Stimulated activated CD4-positive, alpha-beta T cell treated with anti-CD3 and anti-CD28 coated beads, TNF-alpha, amount 100 ng/mL, for 24 hours (primary cell): ENCODE results near the gene PALB2.
"Not testable (repeated sequence)": the region's sequence is repeated elsewhere in the genome, so short reads cannot be mapped to it uniquely, and the experiment has no call there.

Experiments used
- DNase-seq, 3 experiments: peaks; one replicate each; pipeline ENCODE4 v3.0.0-alpha.2; 2020; ENCODE audit warnings: low read depth in 3 of 3

Gene PALB2

DNA sequence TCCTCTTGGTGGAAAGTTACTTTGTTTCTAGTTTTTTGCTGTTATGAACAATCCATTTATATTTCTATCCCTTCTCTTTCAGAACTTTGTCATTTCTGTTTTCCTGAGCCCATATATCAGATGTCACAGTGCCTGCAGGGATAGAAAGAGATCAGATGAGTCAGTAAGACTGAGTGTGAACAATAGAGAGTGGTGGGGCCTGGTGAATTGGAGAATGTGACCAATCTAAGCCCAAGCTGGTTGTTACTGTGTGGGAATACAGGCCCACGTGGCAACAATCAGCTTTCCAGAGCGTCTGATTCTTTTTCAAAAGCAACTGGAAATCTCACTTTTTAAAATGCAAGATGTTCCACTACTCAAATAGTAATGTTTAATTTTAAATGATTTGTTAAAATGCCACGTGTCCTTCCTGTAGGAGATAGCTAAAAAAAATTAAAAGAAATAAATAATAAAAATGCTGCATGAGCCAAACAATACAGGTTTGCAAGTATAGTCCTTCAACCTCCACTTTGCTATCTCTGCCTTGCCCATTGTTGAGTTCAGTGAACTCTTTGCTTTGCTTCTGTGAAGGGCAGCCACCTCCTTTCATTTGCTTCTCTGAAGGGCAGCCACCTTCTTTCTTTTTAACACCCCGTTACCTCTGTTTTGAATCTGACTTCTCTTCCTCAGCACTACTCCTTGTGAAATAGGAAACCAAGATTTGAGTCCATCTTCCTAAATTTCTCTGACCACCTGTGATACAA, 9.7 kb upstream of the PALB2 start:
- no peak for DNase-seq

DNA sequence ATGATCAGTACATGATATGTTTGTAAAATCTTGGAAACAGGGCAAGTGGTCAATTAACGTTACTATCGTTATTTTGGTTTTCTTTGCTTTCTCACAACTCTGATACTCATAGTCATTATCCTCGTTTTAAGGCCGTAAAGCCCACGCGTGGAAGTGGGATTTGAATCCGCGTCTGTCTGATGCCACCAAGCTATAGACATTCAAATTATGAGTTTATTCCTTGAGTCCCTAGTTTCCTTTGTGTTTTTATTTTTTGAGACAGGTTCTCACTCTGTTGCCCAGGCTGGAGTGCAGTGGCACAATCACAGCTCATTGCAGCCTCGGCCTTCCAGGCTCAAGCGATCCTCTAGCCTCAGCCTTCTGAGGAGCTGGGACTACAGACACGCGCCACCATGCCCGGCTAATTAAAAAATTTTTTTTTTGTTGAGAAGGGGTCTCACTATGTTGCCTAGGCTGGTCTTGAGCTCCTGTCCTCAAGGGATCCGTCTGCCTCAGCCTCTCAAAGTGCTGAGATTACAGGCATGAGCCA, 1.2 kb upstream of the PALB2 start:
- DNase-seq = no peak

DNA sequence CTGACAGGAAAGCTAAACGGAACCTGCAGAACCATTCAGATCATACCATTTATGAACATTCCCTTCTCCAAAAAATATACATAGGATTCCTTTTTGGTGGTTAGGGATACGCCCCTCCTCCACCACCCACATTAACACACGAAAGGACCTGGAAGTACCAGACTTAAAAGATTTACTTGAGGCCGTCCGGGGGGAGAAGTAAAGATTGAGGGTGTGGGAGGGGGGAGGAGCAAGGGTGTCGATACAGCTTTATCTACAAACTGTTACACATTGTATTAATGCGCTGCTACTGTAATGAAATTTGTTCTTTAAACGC, 537 bp downstream of the PALB2 start:
- DNase-seq = peak in 1 of 3 experiments; percentile 2

DNA sequence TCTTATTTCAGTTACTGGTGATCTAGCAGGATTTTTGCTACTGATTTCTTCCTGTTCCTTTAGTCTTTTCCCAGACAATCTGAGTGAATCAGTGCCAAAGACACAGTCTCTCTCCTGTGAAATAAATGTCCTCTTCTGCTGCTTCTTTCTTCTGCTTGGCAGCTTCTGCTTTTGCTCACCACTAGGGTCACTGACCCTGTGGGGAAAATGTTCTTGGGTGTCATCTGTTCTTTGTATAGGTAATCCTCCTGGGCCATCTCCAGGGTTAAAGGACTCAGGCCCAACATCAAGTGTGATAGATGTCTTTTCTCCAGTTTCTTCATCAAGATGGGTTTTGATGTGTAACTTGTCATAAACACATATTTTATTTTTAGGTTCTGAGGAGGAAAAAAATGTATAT, 5.2 kb downstream of the PALB2 start:
- no peak for DNase-seq

DNA sequence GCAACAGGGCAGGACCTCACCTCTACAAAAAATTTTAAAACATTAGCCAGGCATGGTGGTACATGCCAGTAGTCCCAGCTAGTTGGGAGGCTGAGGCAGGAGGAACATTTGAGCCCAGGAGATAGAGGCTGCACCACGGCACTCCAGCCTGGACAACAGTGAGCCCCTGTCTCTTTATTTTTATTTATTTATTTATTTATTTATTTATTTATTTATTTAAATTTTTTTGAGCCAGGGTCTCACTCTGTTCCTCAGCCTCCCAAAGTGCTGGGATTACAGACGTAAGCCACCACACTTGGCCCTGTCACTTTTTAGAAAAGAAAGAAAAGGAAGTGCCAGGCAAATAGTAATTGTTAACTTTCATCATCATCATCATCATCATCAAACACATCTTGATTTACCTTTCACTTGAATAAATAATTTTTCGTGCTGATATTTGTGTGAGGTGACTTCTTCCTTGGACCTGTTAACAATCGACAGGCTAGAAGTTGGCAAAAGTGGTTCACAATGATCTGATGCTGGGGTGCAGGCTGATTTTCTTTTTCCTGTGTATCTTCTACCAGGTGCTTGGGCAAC, 6.6 kb downstream of the PALB2 start:
- no peak for DNase-seq

DNA sequence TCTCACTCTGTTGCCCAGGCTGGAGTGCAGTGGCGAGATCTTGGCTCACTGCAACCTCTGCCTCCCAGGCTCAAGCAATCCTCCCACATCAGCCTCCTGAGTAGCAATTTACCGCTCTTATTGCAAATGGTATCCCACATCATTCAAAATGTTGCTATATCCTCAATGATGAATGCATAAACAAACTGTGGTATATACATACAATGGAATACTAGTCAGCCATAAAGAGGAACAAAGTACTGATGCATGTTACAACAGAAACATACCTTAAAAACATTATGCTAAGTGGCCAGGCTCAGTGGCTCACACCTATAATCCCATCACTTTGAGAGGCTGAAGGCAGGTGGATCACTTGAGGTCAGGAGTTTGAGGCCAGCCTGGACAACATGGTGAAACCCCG, 9.2 kb downstream of the PALB2 start:
- DNase-seq = not testable (repeated sequence)

DNA sequence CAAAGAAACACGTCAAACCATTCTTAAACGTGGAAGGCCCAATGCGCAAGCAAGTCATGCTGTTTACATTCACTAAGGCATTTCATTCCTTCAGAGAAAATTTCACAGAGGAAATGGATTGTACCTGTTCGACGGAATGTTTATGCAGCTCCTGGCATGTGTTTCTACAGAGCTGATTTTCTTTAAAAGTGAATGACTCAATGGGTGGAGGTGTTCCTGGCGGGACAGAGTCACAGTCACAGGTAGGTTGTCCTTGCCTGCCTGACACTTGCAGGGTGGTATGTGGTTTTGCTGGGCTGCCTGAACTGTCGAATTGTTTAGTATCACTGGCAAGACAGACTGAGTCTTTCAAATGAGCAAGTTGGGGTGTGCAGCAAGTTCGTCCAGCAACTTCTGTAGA, 11.6 kb downstream of the PALB2 start:
- DNase-seq = no peak

DNA sequence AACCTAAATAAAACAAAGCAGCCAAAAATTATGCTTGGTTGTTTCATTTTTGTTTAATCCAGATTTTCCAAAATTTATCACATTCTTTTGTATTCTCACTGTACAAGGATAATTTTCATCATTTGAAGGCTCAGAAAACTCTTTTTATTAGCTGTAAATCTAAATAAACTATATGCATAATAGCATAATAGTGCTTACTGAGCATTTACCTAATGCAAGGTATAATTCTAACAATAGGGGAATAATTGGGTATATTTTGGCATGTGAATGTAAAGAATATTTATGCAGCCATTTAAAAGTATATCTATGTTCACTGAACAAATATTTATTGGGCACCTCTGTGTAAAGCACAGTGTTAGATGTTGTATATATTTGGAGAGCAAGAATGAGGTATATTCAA, 17.0 kb downstream of the PALB2 start:
- no peak for DNase-seq

DNA sequence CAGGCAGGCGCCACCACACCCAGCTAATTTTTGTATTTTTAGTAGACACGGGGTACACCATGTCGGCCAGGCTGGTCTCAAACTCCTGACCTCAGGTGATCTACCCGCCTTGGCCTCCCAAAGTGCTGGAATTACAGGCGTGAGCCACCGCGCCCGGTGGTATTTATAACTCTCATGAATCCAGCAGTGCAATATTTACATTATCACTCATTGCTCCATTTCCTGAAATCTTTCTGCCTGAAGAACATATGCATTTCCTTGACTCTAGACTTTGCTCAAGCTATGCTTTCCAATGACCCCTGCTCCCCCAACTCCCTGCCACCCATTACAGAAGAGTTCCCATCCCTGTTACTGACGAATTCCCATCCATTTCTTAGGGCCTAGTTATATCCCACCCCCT, 25.3 kb downstream of the PALB2 start:
- DNase-seq = no peak

GRCh38 chr16:23611936-23612335, 29.2 kb downstream of the PALB2 start:
- DNase-seq = no peak

GRCh38 chr16:23610905-23611304, 30.2 kb downstream of the PALB2 start:
- not testable (repeated sequence) for DNase-seq

DNA sequence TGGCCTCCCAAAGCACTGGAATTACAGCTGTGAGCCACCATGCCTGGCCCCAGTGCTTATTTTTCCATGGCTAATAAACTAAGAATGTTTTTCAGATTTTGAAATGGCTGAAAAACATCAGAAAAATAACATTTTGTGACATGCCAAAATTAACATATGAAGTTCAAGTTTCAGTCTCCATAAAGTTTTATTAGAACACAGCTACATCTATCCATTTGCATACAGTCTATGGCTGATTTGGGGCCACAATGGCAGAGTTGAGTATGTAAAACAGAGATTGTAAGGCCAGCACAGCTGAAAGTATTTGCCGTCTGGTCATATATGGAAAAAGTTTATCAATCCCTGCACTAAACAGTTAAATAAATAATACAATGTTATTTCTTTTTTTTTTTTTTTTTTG, 31.2 kb downstream of the PALB2 start:
- DNase-seq = no peak

DNA sequence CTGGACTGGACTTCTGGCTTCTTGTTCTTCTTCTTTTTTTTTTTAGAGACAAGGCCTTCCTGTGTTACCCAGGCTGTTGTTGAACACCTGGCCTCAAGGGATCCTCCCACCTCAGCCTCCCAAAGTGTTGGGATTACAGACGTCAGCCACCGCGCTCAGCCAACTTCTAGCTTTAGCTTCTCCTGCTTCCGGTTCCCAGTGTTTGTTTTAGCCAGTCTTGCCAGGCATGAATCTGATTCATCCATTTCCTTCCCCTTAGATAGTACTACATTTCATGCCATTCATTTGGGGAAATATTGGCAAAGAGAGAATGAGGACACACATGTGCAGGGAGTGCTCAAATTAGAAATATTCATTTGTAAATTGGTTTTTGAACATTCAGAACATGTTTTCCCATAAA, 32.9 kb downstream of the PALB2 start:
- DNase-seq = no peak

DNA sequence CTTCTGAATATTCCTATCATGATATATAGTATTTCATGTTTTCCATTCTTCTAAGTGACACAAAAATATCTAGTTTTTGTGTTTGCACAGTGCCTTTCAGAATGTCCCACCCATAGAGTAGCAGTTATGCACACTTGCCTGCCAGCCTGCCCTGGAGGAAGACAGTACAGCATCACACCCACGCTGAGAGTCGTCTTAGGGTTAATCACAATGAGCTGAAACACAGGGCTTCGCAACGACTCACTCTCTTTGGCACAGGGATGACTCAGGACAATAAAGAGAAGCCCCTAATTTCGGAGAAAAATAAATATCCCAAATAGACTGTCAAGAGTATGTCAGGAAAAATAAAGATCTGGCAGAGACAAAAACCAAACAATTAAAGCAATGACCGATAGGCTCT, 33.4 kb downstream of the PALB2 start:
- DNase-seq = no peak

DNA sequence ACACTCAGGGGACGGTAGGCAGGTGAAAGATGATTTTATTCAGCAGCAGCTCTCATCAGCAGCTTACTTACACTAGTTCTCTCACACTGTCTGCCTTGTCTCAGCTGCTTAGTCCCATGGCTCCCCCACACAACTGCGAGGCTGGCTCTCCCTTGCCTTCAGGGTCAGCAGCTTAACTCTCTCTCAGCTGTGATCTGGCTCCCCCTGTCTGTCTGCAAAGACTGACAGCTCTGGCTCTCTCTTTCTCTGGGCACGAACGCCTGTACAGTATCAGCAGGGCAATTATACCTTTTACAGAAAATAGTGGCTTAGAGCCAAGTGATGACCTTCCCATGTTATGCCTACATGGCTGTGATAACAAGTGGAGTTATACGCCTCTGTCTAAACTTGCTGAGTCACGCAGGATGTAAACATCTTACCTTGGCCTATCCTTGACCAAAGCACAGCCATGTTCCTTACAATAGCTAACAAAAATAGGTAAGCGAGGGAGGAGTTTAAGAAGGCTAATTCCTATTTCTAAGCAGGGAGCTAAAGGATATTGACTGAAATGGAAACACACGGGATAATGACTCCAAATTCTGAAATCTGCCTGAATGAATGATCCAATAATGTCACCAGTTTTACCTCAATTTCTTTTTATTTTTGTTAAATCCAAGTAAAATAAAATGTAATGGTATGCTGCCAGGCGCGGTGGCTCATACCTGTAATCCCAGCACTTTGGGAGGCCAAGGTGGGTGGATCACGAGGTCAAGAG, 43.9 kb downstream of the PALB2 start:
- DNase-seq = no peak

DNA sequence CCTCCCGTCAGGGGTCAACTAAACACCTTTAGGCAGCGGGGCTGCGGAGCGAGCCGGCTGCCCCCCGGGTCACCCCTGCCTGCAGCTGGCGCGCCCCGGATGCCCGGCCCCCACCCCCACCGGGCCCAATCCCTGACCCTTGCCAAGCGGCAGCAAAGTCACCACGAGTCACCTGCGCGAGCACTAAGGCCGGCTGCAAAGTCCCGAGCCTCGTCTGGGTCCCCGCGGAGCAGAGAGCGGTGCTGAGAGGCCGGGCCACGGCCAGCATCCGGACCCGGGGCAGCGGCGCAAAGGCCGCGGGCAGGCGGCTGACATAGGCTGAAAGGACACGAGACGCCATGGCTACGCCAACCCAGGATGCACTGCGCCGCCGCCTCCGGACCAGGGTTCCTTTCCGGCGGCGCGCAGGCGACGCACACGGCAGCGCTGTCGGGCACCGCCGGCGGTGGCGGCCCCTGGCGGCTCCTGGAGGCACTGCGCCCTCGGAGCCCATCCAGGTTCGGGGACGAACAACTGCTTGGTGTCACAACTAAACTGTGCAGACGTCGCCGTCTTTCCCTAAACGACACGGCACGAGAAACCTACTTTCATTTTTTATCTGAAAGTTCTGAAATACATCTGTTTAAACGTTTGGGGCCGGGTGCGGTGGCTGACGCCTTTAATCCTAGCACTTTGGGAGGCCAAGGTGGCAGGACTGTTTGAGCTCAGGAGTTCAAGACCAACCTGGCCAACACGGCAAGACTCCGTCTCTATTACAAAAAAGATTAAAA, 45.0 kb downstream of the PALB2 start, which contains the start of gene NDUFAB1:
TSS of gene NDUFAB1 (minus strand) at position 366 of the 770 bp plus-strand sequence. CDS start at position 340, 26 bp downstream.
- DNase-seq = peak; percentile 81 to 89 (median 83)

DNA sequence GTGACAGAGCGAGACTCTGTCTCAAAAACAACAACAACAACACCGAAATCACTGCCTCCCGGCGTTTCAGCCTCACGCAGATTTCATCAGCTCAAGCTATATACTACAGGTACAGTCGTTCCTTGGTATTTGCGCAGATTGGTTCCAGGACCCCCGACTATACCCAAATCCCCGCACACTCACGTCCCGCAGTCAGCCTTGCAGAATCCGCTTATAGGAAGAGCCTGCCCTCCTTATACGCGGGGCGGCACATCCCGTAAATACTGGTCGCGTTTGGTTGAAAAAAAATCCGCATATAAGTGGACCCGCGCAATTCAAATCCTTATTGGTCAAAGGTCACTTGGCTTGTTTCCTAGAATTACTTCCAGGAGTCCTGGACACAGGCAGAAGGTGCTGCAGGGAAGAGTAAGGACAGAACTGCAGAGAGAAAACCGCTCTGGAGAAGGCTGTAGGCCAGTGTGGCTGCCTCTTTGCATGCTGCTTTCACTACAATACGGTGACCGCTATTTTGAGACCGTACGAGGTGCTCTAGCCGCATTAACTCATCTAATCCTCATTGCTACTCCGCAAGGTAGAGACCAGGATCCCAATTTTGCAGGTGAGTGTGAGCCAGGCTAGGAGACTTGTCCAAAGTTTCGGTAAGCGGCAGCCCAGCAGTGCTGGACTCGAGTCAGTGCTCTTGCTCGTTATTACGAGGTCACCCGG, 45.7 kb downstream of the PALB2 start:
- DNase-seq = no peak

- DNase-seq = no peak
Observed at GRCh38 chr16:23594186-23594585, 46.9 kb downstream of the PALB2 start.

- no peak for DNase-seq
Observed at GRCh38 chr16:23590181-23590580, 50.9 kb downstream of the PALB2 start.

GRCh38 chr16:23587726-23588125, 53.4 kb downstream of the PALB2 start:
- DNase-seq = no peak
